ENCODE results near the gene DPEP1.
"Not testable (repeated sequence)": the region's sequence is repeated elsewhere in the genome, so short reads cannot be mapped to it uniquely, and the experiment has no call there.

DPEP1 gene

DNA sequence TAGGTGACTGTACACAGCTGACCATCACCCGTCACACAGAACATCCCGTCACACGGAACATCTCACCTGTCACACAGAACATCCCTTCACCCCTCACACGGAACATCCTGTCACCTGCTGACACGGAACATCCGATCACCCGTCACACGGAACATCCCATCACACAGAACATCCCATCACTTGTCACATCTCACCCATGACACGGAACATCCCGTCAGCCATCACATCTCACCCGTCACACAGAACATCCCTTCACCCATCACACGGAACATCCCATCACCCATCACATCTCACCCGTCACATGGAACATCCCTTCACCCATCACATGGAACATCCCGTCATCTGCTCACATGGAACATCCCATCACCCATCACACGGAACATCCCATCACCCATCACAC lies 34.1 kb upstream of the DPEP1 start:
- no peak for DNase-seq

DNA sequence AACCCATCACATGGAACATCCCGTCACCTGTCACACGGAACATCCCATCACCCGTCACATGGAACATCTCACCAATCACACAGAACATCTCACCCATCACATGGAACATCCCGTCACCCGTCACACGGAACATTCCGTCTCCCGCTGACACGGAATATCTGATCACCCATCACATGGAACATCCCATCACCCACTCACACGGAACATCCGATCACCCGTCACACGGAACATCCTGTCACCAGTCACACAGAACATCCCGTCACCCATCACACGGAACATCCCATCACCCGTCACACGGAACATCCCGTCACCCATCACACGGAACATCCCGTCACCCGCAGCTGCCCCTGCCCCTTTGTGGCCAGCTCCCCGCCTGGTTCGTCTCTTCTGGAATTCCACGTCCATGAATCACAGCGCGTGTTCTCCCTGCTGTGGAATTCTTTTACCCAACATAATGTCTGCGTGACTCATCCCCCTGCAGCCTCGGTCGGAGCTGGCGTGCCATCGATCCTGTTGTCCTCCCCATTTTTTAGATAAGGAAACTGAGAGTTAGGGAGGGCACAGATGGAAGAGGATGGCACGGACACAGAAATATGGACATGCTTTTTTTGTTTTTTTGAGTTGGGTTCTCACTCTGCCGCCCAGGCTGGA lies 32.3 kb upstream of the DPEP1 start:
- DNase-seq = no peak

DNA sequence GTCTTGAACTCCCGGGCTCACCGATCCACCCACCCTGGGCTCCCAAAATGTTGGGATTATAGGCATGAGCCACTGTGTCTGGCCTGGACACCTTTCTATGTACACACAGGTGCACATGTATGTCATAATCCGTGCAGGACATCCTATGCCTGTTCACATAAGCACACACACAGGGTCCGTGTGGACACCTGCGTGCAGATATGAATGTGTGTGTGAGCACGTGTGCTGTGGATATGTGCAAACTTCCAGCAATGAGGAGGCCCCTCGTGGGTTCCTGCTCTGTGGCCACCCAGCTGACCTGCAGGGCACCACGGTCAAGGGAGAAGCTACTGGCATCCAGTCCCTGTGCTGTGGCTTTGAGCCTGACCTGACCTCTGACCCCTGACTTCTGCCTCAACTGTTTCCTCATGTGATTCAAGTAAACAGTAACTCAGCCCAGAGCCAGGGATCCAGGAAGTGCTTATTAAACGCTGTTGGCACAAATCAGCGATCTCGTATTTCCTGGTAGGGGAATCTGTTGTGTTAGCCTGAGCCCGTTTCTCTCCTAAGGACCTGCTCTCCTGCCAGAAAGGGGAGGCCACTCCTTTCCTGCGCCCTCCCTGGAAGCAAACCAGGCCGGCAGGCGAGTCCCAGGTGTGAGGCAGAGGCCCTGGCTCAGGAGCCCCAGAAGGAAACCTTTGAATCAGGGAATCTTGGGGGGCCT lies 31.4 kb upstream of the DPEP1 start:
- no peak for DNase-seq

DNA sequence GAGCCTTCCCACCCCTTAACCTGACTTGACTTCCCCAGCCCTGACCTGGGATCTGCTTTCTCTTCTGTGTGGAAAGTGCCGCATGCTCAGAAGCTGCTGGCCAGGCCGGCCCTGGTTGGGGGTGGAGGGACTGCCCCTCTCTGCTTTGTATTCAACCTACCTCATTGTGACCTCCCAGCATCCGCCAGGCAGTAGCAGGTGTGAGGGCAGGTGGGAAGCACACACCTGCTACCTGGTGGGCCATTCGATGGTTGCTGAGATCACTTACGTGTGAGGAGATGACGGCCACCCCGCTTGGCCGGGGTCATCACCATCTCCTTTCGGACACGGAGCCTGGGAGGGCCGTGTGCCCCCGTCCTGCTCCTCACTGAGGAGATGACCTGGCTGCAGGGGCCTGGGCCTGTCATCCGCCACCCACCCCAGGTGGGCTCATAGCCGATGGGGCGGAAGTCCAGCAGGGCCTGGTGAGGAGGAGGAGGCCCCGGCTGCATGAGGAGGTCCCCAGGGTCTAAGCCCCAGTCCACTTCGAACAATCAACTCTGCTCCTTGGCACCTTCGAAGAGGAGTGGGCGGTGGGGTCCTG lies 30.7 kb upstream of the DPEP1 start:
- DNase-seq = no peak

DNA sequence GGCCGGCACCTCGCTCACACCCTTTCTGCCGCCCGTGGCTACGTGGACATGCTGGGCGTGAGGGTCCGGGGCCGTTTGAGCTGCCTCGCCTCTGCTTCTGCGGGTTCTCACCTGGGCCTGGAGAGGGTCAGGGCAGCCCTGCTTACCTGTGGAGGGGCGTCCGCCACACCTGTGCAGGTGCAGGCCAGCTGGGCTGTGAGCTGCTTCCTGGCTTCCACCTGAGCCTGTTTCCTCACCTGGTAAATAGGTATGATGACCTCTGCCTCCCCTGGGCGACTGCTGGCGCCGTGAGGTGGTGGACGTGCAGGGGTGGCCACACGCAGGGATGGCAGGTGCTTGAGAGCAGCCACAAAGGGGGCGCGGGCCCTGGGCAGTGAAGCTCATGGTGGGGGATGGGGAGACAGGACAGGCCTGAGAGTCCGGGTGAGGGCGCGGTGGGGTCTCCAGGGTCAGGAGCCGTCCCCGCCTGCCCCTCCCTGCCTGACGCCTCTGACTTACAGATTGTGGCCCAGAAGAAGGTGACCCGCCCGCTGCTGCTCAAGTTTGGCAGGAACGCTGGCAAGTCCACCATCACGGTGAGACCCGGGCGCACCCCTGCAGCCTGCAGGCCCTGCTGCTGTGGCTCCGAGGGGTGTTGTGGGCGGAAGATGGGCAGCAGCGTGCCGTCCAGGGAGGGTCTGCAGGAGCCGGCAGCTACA lies 30.1 kb upstream of the DPEP1 start:
- DNase-seq = no peak

DNA sequence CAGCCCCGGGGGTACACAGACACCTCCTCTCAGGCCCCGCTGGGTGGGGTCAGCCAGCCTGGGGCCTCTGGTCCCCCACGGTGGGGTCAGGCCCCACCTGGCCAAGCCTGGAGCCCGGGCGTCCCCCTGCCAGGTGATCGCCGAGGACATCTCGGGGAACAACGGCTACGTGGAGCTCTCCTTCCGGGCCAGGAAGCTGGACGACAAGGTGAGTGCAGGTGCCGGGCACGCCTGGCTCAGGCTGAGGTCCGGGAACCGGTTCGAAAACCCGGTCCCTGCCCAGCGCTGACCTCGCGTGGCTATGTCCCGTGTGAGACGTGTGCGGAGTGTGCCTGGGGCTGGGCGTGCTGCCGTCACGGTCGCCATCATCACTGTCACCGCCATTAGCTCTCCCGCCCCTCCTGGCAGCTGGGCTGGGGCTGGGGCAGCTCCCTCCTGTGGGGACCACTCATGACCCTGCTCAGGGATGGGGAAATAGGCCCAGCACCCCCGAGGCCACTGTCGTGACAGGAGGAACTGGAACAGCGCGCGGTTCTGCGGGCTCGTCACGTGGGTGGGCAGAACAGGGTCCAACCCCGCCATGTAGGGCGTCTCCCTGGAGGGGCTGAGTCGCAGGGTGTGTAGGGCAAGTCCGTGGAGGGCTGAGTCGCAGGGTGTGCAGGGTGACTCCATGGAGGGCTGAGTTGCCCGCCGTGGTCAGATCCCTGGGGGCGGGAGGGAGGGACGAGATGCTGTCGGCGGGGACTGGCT lies 29.4 kb upstream of the DPEP1 start:
- DNase-seq = no peak

DNA sequence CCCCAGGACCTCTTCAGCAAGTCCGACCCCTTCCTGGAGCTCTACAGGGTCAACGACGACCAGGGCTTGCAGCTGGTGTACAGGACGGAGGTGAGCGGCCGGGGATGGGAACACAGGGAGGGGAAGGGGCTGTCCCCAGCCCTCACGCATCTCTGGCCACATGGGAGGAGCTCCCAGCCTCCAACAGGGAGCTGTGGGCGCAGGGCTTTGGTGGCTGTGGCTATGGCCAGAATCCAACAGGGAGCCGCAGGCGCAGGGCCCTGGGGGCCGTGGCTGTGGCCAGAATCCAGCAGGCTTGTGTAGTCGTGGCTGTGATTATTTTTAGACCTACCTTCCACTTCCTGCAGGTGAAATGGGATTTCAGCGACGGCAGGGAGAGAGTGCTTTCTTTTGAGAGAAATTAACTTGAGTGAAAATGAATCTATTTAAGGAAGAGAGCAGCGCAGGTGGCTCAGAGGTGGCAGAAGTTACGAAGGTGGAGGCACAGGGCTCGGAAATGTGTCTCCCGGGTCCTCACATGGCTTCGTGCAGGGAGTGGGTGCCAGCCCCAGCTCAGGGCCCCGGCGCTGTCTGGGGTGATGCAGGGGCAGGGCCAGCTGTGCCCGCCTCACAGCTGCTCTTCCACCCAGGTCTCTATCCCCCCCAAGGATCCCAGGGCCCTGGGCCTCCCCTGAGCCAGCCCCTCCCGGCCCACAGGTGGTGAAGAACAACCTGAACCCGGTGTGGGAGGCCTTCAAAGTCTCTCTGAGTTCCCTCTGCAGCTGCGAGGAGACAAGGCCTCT lies 28.5 kb upstream of the DPEP1 start:
- DNase-seq = no peak

DNA sequence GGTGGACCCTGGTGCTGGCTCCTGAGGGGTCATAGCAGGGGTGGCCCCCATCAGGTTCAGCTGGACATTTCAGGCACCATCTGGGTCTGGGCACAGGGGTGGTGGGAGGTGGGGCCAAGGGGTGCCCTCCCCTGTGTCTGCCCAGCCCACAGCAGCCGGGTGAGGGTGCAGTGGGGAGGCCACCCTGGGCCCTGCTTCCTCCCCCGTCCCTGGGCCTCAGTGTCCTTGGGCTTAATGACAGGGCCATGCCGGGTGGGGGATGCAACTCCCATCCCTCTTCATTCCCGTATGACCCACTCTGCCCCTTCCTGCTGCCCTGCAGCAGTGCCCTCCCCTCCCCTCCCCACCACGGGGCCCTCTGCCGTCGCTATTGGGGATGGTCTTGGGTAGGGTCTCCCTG lies 27.2 kb upstream of the DPEP1 start:
- no peak for DNase-seq

DNA sequence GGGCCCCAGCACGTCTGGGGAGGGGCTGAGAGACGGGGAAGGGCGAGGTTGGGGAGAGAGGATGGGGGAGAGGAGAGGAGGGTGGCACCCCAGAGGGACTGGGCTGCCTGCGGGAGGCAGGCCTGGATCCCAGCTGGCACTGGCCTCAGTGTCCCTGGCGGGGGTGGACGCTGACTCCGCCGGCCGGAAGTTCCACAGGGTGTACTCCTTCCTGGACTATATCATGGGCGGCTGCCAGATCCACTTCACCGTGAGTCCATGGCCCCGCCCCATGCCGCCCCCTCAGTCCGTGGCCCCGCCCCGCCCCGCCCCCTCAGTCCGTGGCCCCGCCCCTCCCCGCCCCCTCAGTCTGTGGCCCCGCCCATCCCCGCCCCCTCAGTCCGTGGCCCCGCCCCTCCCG lies 26.6 kb upstream of the DPEP1 start:
- DNase-seq = no peak

DNA sequence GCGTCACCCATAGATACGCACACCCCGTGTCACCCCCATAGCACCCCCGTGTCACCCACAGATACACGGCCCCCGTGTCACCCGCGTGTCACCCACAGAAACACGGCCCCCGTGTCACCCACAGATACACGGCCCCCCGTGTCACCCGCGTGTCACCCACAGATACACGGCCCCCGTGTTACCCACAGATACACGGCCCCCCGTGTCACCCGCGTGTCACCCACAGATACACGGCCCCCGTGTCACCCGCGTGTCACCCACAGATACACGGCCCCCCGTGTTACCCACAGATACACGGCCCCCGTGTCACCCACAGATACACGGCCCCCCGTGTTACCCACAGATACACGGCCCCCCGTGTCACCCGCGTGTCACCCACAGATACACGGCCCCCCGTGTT lies 25.8 kb upstream of the DPEP1 start:
- DNase-seq = not testable (repeated sequence)

DNA sequence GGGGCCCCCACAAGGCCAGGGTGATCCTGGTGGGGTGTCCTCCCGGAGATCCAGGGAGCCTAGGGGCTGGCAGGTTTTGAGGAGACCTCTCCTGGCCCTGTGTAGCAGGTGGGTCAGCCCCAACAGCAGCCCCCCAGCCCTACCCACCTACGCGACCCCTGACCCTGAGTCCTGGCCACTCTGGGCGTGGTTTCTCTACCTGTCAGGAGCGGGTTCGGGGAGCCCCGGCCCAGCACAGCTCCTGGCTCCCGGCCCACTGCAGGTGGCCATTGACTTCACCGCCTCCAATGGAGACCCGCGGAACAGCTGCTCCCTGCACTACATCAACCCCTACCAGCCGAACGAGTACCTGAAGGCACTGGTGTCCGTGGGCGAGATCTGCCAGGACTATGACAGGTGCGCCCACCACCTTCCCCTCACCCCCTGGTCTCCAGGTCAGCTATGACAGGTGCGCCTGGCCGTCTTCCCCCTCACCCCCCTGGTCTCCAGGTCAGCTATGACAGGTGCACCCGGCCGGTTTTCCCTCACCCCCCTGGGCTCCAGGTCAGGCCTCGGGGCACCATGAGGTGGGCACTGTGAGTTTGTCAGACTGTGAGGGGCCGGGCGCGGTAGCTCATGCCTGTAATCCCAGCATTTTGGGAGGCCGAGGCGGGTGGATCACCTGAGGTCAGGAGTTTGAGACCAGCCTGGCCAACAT lies 24.9 kb upstream of the DPEP1 start:
- DNase-seq = no peak

DNA sequence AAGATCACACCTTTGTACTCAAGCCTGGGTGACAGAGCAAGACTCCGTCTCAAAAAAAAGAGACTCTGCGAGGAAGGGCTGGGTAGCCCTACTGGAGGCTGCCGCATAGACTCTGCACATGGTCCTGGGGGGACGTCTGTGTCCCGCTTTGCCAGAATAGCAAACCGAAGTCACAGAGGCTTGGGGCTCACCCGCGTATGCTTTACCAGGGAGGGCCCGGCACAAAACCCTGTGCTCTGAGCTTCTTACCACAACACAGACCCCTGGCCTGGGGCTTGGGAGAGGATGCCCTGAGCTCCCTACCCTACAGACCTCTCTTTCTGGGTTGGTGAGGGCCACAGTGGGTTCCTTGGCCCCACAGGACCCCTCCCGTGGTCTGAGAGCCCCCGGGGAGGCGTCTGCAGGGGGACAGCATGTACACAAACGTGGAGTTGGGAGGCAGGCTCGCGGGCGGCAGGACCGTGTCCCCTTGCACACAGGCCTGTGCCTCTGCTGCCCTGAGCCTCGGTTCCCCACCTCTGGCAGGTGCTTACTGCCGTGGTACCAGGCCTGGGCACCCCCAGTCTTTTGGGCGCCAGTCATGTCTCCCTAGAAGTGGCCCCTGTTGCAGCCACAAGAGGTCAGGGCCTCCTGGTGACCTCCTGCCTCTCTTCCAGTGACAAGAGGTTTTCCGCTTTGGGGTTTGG lies 24.1 kb upstream of the DPEP1 start:
- DNase-seq = no peak

DNA sequence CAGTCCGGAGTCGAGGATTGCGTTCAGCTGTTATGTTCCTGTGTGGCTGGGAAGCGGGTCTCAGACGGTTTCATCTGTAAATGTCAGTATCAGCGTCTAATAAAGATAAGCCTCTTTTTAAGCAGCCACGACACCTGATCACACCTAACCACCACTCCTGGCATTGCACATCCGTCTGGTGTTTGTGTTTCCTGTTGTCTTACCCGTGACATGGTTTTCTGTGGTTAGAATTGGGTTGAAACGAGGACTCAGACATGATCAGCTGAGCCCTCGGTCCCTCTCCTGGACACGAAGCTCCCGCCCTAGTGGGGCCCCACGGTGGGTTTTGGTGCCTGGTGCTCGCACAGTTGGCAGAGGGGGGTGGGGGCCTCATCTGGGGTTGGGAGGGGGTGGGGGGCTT lies 19.6 kb upstream of the DPEP1 start:
- no peak for DNase-seq

DNA sequence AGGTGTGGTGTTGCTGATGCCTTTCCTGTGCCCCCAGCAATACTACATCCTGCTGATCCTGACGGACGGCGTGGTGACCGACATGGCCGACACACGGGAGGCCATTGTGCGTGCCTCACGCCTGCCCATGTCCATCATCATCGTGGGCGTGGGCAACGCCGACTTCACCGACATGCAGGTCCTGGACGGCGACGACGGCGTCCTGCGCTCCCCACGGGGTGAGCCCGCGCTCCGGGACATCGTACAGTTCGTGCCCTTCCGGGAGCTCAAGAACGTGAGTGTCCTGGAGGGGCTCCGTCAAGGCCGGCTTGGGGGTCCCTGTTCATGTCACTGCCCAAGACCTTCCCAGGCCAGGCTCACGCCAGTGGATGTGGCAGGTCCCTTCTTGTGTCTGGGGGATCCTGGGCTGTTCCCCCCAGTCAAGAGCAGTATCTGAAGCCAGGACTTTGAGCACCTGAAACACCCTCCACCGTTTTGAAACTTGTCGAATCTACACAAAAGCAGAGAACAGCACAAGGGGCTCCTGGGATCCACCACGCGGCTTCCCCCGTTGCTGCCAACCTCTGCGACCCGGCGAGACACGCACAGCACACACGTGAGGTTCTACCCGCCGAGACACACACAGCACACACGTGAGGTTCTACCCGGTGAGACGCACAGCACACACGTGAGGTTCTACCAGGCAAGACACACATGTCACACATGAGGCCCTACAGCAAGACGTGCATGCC lies 17.9 kb upstream of the DPEP1 start:
- DNase-seq = no peak

DNA sequence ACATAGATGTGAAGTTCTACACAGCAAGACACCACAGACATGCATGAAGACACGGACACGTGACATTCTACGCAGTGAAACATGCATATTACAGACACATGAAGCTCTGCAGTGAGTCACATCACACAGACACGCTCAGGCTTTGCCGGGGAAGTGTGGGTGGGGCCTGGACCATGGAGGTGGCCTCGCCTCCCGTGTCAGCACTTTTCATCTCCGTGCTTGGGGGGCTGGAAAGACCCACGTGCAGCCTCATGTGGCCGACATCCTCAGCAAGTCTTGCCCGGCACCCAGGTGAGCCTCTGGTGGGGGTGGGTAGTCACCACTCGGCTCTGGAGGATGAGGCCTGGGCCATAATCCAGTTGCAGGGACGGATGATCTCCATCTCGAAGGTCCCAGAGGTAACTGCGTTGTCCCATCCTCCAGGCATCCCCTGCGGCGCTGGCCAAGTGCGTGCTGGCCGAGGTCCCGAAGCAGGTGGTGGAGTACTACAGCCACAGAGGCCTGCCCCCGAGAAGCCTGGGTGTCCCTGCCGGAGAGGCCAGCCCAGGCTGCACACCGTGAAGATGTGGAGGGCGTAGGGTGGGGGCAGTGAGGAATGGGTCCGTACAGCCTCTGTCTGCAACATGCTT lies 17.3 kb upstream of the DPEP1 start:
- no peak for DNase-seq

DNA sequence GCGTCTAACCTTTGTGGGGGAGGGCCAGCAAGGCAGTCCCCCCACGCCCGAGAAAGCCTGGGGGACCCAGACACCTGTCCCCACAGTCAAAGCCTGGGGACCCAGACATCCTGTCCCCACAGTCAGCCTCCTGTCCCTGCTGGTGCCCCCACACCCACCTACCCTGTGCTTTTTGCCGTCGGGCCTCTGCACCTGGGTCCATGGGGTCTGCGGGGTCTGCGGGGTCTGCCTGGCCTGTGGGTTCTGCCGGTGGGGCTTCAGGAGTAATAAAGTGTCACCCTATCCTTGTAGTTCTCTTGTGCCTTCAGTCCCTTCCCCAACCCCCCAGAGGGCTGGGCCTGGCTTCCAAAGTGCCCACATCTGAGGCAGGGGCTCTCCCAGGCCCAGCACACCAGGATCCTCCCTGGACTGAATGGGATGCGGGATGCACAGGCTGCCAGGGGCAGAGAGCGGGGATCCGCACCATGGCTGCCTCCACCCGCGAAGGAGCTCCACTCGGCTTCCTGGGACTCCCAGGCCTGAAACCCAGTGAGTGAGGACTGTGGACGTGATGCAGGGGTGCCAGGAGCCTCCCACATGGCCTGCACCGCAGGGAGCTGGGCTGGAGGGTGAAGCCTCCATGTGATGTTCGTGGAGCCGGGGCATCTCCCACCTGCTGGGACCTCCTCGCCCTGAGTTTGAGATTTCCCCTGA lies 16.3 kb upstream of the DPEP1 start:
- no peak for DNase-seq

DNA sequence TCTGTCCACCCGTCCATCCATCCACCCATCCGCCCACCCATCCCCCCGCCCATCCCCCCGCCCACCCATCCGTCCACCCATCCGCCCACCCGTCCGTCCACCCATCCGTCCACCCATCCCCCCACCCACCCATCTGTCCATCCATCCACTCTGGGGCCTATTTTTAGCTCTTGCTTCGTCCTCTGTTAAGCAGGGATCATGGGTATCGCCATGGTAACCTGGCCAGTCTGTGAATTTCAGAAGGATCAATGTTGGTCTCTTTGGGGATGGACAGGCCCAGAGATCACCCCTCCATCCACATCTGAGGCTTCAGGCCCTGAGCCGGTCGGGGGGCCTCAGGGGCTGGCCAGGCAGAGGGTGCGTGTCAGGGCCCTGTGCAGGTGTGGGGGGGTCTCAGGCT lies 15.2 kb upstream of the DPEP1 start:
- no peak for DNase-seq

DNA sequence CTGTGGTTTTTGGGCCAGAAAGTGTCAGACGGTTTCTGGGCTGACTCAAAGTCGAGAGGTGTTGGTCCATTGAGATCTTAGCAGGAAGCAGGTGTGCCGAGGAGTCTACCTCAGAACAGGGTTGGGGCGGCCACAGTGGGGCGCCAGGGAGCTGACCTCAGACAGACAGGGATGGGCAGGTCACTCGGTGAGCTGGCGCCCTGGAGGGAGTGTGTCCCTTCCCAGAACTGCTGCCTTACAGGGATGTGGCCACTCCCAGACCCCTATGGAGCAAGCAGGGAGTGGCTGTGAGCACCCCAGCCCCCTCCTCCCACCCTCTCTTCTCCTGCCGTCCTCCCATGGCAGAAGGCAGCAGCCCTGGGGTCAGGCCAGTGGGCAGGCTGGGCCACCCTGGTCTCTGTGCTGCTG lies 14.0 kb upstream of the DPEP1 start:
- DNase-seq = peak; percentile 18

DNA sequence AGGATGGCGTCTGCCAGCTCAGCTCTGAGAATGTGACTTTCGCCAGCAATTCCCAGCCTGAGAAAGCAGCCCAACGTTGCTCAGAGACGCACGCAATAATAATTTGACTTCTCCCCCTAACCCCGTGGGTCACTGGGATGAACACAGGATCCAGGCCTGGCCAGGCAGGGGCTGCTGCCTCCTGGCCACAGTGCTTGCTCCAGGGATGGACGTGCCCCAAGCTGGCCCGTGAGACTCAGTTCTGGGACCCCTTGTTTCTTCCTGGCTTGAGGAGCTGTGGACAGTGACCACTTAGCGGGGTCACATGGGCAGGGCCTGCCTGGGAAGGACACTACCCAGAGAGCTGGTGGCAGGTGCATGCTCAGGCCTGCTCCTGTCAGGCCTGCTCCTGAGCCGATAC lies 13.5 kb upstream of the DPEP1 start:
- DNase-seq = no peak

All from NK-92 treated with Interleukin-12 subunit alpha and Interleukin-12 subunit beta, amount 100 ng/mL, for 24 hours (cell line).